ENCODE measurements around the gene UGT1A9.

DNA sequence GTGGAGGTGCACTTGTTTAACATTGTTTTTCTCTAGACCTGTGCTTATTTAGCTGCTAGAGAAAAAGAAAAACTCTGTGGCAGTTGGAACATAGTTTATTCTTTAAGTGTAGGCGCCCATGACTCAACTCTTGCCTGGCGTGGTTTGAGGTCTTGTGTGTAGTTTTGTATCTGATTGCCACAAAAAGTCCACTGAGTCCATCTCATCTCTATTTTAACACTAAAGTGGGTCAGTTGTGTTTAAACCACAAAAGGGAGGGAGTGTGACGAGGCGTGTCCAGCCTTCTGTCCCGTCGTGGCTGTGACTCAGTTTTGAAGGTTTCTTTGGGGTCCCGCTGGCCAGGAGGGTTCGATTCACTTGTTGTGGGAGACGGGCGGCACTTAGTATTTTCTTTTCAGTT, 15.3 kb upstream of the UGT1A9 start:
- TF ChIP-seq, protein P1, sequence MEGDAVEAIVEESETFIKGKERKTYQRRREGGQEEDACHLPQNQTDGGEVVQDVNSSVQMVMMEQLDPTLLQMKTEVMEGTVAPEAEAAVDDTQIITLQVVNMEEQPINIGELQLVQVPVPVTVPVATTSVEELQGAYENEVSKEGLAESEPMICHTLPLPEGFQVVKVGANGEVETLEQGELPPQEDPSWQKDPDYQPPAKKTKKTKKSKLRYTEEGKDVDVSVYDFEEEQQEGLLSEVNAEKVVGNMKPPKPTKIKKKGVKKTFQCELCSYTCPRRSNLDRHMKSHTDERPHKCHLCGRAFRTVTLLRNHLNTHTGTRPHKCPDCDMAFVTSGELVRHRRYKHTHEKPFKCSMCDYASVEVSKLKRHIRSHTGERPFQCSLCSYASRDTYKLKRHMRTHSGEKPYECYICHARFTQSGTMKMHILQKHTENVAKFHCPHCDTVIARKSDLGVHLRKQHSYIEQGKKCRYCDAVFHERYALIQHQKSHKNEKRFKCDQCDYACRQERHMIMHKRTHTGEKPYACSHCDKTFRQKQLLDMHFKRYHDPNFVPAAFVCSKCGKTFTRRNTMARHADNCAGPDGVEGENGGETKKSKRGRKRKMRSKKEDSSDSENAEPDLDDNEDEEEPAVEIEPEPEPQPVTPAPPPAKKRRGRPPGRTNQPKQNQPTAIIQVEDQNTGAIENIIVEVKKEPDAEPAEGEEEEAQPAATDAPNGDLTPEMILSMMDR (IDR thresholded peaks at IDR 0.05) = no peak
- TF ChIP-seq POLR2AphosphoS5 (IDR thresholded peaks at IDR 0.05) = no peak

All from esophagus muscularis mucosa (tissue), 3 donors.